SK-N-SH (cell line): ENCODE measurements around the gene MCF2L2.

ENCODE experiments used
- CTCF ChIP-seq: fragments of 200-600 bp; sonication (generic); IDR thresholded peaks from 2 replicates; pipeline ENCODE4 v1.6.1; 2017; ENCODE audit warnings: antibody characterized with exemption, mild to moderate bottlenecking, moderate library complexity
- EP300 ChIP-seq, 2 experiments: IDR thresholded peaks; 2 replicates each; pipeline versions ENCODE4 v1.4.0 to v1.6.1; 2012; ENCODE audit warnings: borderline replicate concordance in 1 of 2, low read depth in 1 of 2, low read length in 1 of 2
- EZH2phosphoT487 ChIP-seq: fragments of 200-600 bp; sonication (generic); IDR thresholded peaks from 2 replicates; pipeline ENCODE4 v1.6.1; 2017; ENCODE audit warnings: low read depth, mixed run types, mild to moderate bottlenecking, antibody characterized with exemption, moderate library complexity, borderline replicate concordance
- RXRA ChIP-seq: IDR thresholded peaks from 2 replicates; pipeline ENCODE4 v1.4.0; 2012; ENCODE audit warnings: low read depth, mild to moderate bottlenecking, borderline replicate concordance
- TEAD4 ChIP-seq: IDR thresholded peaks from 2 replicates; pipeline ENCODE4 v1.4.0; 2012; ENCODE audit warnings: mild to moderate bottlenecking, borderline replicate concordance; ENCODE audit not compliant: insufficient read depth
- TF ChIP-seq, protein P1 (sequence below): fragments of 150-350 bp; IDR thresholded peaks from 2 replicates; pipeline ENCODE4 v1.6.1; 2017; ENCODE audit warnings: antibody characterized with exemption, low read length, low read depth, borderline replicate concordance

GRCh38 chr3:183318877-183319276 is 109.5 kb downstream of the MCF2L2 start:
- TF ChIP-seq EP300 (IDR thresholded peaks at IDR 0.05; ENCODE audit: borderline replicate concordance in 1 of 2, low read depth in 1 of 2, low read length in 1 of 2) (no peak), EZH2phosphoT487 (no peak), CTCF (no peak), RXRA (no peak), TEAD4 (no peak)
- TF ChIP-seq, protein P1, sequence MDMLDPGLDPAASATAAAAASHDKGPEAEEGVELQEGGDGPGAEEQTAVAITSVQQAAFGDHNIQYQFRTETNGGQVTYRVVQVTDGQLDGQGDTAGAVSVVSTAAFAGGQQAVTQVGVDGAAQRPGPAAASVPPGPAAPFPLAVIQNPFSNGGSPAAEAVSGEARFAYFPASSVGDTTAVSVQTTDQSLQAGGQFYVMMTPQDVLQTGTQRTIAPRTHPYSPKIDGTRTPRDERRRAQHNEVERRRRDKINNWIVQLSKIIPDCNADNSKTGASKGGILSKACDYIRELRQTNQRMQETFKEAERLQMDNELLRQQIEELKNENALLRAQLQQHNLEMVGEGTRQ: no peak
